HEK293 (cell line): Measurements from ENCODE around the gene SLC16A10.

Experiments
- CTCF ChIA-PET: fragments of 350-600 bp; formaldehyde crosslinking; extraction: SDS; loops from one replicate; lab custom pipeline; 2021; ENCODE audit warnings: antibody characterized with exemption; lab: Yijun Ruan, JAX
- POLR2A ChIA-PET: fragments of 300-600 bp; formaldehyde crosslinking; extraction: SDS; loops from one replicate; lab custom pipeline; 2020; ENCODE audit warnings: antibody characterized with exemption, inconsistent platforms; lab: Yijun Ruan, JAX
- H3K27ac ChIP-seq: fragments of 200-500 bp; sonication (Bioruptor generic); 2 replicates; pipeline ENCODE4 v1.5.1; 2014; ENCODE audit warnings: low read depth, low read length, control low read depth, inconsistent platforms; ENCODE audit errors: extremely low read depth
- H3K36me3 ChIP-seq, 2 experiments: fragments of 200-500 bp in 1 of 2; sonication (Bioruptor generic) in 1 of 2; 1 replicate in 1 of 2; 2 replicates in 1 of 2; pipeline ENCODE4 v1.5.1; 2014 to 2017; ENCODE audit warnings: inconsistent platforms in 2 of 2, low read length in 2 of 2; ENCODE audit not compliant: control insufficient read depth in 2 of 2, insufficient read depth in 1 of 2
- H3K4me1 ChIP-seq: fragments of 200-500 bp; sonication (Bioruptor generic); 2 replicates; pipeline ENCODE4 v1.5.1; 2014; ENCODE audit warnings: mild to moderate bottlenecking, low read length, inconsistent platforms; ENCODE audit not compliant: control insufficient read depth, insufficient read depth
- H3K4me3 ChIP-seq: 2 replicates; pipeline ENCODE4 v1.5.1; 2011; ENCODE audit warnings: low read depth, mild to moderate bottlenecking, control low read depth, low read length, moderate library complexity
- H3K9me3 ChIP-seq: fragments of 200-500 bp; sonication (Bioruptor generic); 2 replicates; pipeline ENCODE4 v1.5.1; 2014; ENCODE audit warnings: low read depth, low read length, inconsistent platforms; ENCODE audit not compliant: control insufficient read depth, insufficient read depth
- FEZF1 ChIP-seq: fragments of 450-650 bp; formaldehyde crosslinking; IDR thresholded peaks from 2 replicates; pipeline ENCODE4 v1.5.1; 2016; ENCODE audit warnings: missing biosample characterization, missing genetic modification characterization
- GLIS2 ChIP-seq: fragments of 450-650 bp; formaldehyde crosslinking; IDR thresholded peaks from 2 replicates; pipeline ENCODE4 v1.5.1; 2016; ENCODE audit warnings: missing biosample characterization, missing genetic modification characterization
- HOXA7 ChIP-seq: sonication (generic); formaldehyde crosslinking; IDR thresholded peaks from 2 replicates; pipeline ENCODE4 v1.8.1; 2022; ENCODE audit warnings: missing genetic modification reagents, borderline replicate concordance
- KLF1 ChIP-seq: fragments of 450-650 bp; formaldehyde crosslinking; IDR thresholded peaks from 2 replicates; pipeline ENCODE4 v1.5.1; 2016; ENCODE audit warnings: missing biosample characterization, missing genetic modification characterization
- KLF9 ChIP-seq: fragments of 450-650 bp; formaldehyde crosslinking; IDR thresholded peaks from 2 replicates; pipeline ENCODE4 v1.5.1; 2016; ENCODE audit warnings: missing biosample characterization, missing genetic modification characterization, low read depth
- RBAK ChIP-seq: fragments of 450-650 bp; formaldehyde crosslinking; IDR thresholded peaks from 2 replicates; pipeline ENCODE4 v1.5.1; 2016; ENCODE audit warnings: missing biosample characterization, missing genetic modification characterization
- SP7 ChIP-seq: fragments of 450-650 bp; formaldehyde crosslinking; IDR thresholded peaks from 2 replicates; pipeline ENCODE4 v1.5.1; 2016; ENCODE audit warnings: missing biosample characterization, missing genetic modification characterization
- TCF7L2 ChIP-seq: IDR thresholded peaks from 2 replicates; pipeline ENCODE4 v1.6.1; 2011; ENCODE audit warnings: low read depth, mild to moderate bottlenecking, inconsistent platforms, low read length, moderate library complexity, borderline replicate concordance
- YY2 ChIP-seq: fragments of 450-650 bp; formaldehyde crosslinking; IDR thresholded peaks from 2 replicates; pipeline ENCODE4 v1.5.1; 2016; ENCODE audit warnings: missing biosample characterization, missing genetic modification characterization
- ZNF132 ChIP-seq: fragments of 450-650 bp; formaldehyde crosslinking; IDR thresholded peaks from 2 replicates; pipeline ENCODE4 v1.5.1; 2017; ENCODE audit warnings: missing biosample characterization, missing genetic modification characterization, borderline replicate concordance
- ZNF133 ChIP-seq: fragments of 450-650 bp; formaldehyde crosslinking; IDR thresholded peaks from 2 replicates; pipeline ENCODE4 v1.5.1; 2016; ENCODE audit warnings: missing biosample characterization, missing genetic modification characterization
- ZNF184 ChIP-seq: fragments of 450-650 bp; IDR thresholded peaks from 2 replicates; pipeline ENCODE4 v1.5.1; 2018; ENCODE audit warnings: missing biosample characterization, mild to moderate bottlenecking, missing genetic modification characterization
- ZNF23 ChIP-seq: fragments of 450-650 bp; formaldehyde crosslinking; IDR thresholded peaks from 2 replicates; pipeline ENCODE4 v1.5.1; 2016; ENCODE audit warnings: missing biosample characterization, missing genetic modification characterization, borderline replicate concordance
- ZNF366 ChIP-seq: fragments of 450-650 bp; formaldehyde crosslinking; conservative IDR thresholded peaks from 2 replicates; pipeline ENCODE4 v1.5.1; 2016; ENCODE audit warnings: missing biosample characterization, missing genetic modification characterization
- ZNF423 ChIP-seq: fragments of 450-650 bp; formaldehyde crosslinking; IDR thresholded peaks from 2 replicates; pipeline ENCODE4 v1.5.1; 2016; ENCODE audit warnings: missing biosample characterization, missing genetic modification characterization
- ZNF48 ChIP-seq: fragments of 450-650 bp; formaldehyde crosslinking; IDR thresholded peaks from 2 replicates; pipeline ENCODE4 v1.5.1; 2016; ENCODE audit warnings: missing biosample characterization, missing genetic modification characterization
- ZNF529 ChIP-seq: fragments of 450-650 bp; formaldehyde crosslinking; IDR thresholded peaks from 2 replicates; pipeline ENCODE4 v1.5.1; 2017; ENCODE audit warnings: missing genetic modification characterization, missing biosample characterization; ENCODE audit not compliant: insufficient replicate concordance
- ZNF544 ChIP-seq: fragments of 450-650 bp; formaldehyde crosslinking; IDR thresholded peaks from 2 replicates; pipeline ENCODE4 v1.5.0; 2017; ENCODE audit warnings: missing biosample characterization, missing genetic modification characterization
- ZNF561 ChIP-seq: fragments of 450-650 bp; IDR thresholded peaks from 2 replicates; pipeline ENCODE4 v1.5.1; 2018; ENCODE audit warnings: missing biosample characterization, missing genetic modification characterization, borderline replicate concordance
- ZNF623 ChIP-seq: fragments of 450-650 bp; formaldehyde crosslinking; IDR thresholded peaks from 2 replicates; pipeline ENCODE4 v1.5.1; 2016; ENCODE audit warnings: missing biosample characterization, missing genetic modification characterization
- ZNF624 ChIP-seq: fragments of 450-650 bp; formaldehyde crosslinking; IDR thresholded peaks from 2 replicates; pipeline ENCODE4 v1.5.1; 2017; ENCODE audit warnings: missing biosample characterization, missing genetic modification characterization
- ZNF654 ChIP-seq: fragments of 450-650 bp; formaldehyde crosslinking; IDR thresholded peaks from 2 replicates; pipeline ENCODE4 v1.5.1; 2016; ENCODE audit warnings: low read depth, missing biosample characterization, missing genetic modification characterization
- ZNF677 ChIP-seq: fragments of 450-650 bp; IDR thresholded peaks from 2 replicates; pipeline ENCODE4 v1.5.0; 2018; ENCODE audit warnings: missing biosample characterization, mild to moderate bottlenecking, missing genetic modification characterization, moderate library complexity
- ZNF768 ChIP-seq: fragments of 450-650 bp; formaldehyde crosslinking; IDR thresholded peaks from 2 replicates; pipeline ENCODE4 v1.5.1; 2018; ENCODE audit warnings: missing biosample characterization, mild to moderate bottlenecking, missing genetic modification characterization
- TF ChIP-seq, protein P1 (sequence below): fragments of 450-650 bp; formaldehyde crosslinking; IDR thresholded peaks from 2 replicates; pipeline ENCODE4 v1.5.1; 2016; ENCODE audit warnings: missing biosample characterization, missing genetic modification characterization
- TF ChIP-seq, protein P2 (sequence below): fragments of 450-650 bp; formaldehyde crosslinking; IDR thresholded peaks from 2 replicates; pipeline ENCODE4 v1.5.1; 2016; ENCODE audit warnings: missing biosample characterization, missing genetic modification characterization
- TF ChIP-seq, protein P3 (sequence below): fragments of 450-650 bp; formaldehyde crosslinking; IDR thresholded peaks from 2 replicates; pipeline ENCODE4 v1.5.1; 2016; ENCODE audit warnings: missing biosample characterization, missing genetic modification characterization
- TF ChIP-seq, protein P4 (sequence below): fragments of 450-650 bp; formaldehyde crosslinking; IDR thresholded peaks from 2 replicates; pipeline ENCODE4 v1.5.1; 2016; ENCODE audit warnings: missing biosample characterization, missing genetic modification characterization, low read depth
- TF ChIP-seq, protein P5 (sequence below): fragments of 450-650 bp; formaldehyde crosslinking; IDR thresholded peaks from 2 replicates; pipeline ENCODE4 v1.5.1; 2016; ENCODE audit warnings: missing biosample characterization, missing genetic modification characterization

SLC16A10 gene, protein sequence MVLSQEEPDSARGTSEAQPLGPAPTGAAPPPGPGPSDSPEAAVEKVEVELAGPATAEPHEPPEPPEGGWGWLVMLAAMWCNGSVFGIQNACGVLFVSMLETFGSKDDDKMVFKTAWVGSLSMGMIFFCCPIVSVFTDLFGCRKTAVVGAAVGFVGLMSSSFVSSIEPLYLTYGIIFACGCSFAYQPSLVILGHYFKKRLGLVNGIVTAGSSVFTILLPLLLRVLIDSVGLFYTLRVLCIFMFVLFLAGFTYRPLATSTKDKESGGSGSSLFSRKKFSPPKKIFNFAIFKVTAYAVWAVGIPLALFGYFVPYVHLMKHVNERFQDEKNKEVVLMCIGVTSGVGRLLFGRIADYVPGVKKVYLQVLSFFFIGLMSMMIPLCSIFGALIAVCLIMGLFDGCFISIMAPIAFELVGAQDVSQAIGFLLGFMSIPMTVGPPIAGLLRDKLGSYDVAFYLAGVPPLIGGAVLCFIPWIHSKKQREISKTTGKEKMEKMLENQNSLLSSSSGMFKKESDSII

DNA sequence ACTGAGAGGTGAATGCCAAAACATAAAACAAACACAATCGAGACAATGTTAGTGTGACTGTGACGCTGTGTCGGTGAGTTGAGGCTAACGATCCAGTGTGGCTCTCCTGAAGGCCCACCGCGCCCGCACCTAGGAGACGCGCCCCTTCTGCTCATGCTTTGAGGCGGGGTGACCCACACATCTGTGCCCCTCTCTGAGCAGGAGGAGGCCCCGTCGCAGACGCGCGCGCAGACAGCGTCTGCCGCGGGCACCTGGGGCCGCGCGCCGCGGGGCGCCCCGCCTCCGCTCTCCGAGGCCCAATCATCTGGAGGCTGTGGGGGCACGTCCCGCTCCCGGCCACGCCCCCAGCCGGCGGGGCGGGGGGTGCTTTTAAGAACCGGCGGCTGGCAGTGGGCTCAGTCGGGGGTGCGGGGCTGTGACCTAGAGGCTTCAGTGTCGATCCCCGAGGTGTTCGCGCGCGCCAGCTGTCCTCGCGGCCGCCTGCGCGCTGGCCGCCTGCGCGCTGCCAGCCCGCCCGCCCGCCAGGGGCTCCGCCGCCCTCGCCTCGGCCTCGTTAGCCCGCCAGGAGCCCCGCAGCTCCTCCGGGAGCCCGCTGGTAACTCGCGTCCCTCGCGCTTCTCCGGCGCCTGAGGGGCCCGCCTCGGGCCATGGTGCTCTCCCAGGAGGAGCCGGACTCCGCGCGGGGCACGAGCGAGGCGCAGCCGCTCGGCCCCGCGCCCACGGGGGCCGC lies at the start of gene SLC16A10:
Gene SLC16A10 (plus strand): TSS at position 398 of the 730 bp plus-strand sequence. CDS start 250 bp downstream, at position 648.
- Histone ChIP-seq H3K27ac (peak within 1 kb of the TSS; percentile 78; the same call in 1 of the 2 replicates), H3K36me3 (no peaks in the 10 kb centered on the region; a peak in 1 of 3 replicates), H3K4me1 (peaks cover 7% of the 10 kb centered on the region), H3K9me3 (no peaks in the 10 kb centered on the region), H3K4me3 (peak within 1 kb of the TSS; percentile 57)
- ChIA-PET POLR2A (interaction anchor here (0.6 to 1.6 kb wide), 4 partner anchors 9 to 214 kb away, joined by 3 to 5 read pairs (median 4); no protein-coding TSS in a partner anchor), CTCF (interaction anchor here (0.6 to 2.0 kb wide), 3 partner anchors 43 to 400 kb away, joined by 3 to 7 read pairs (median 3); no protein-coding TSS in a partner anchor)
- TF ChIP-seq ZNF544 (tag by site-specific recombination) (no peak), ZNF561 (tag by site-specific recombination) (peak; percentile 91), ZNF654 (tag by site-specific recombination) (no peak), SP7 (0 out of 2 replicates have a peak, but pooled peaks have one; percentile 30), ZNF768 (tag by site-specific recombination) (no peak), ZNF366 (tag by site-specific recombination) (no peak), RBAK (tag by site-specific recombination) (no peak), ZNF23 (no peak), HOXA7 (no peak), ZNF423 (no peak), ZNF48 (tag by site-specific recombination) (no peak), ZNF529 (tag by site-specific recombination) (no peak), KLF1 (tag by site-specific recombination) (no peak), ZNF623 (tag by site-specific recombination) (no peak), ZNF133 (tag by site-specific recombination) (no peak), ZNF677 (tag by site-specific recombination) (no peak), YY2 (tag by site-specific recombination) (no peak), FEZF1 (no peak), ZNF132 (tag by site-specific recombination) (no peak), ZNF624 (no peak), GLIS2 (tag by site-specific recombination) (peak; percentile 63; the same call in 1 of the 2 replicates), ZNF184 (no peak), TCF7L2 (no peak), KLF9 (tag by site-specific recombination) (peak; percentile 54)
- TF ChIP-seq, protein P1, sequence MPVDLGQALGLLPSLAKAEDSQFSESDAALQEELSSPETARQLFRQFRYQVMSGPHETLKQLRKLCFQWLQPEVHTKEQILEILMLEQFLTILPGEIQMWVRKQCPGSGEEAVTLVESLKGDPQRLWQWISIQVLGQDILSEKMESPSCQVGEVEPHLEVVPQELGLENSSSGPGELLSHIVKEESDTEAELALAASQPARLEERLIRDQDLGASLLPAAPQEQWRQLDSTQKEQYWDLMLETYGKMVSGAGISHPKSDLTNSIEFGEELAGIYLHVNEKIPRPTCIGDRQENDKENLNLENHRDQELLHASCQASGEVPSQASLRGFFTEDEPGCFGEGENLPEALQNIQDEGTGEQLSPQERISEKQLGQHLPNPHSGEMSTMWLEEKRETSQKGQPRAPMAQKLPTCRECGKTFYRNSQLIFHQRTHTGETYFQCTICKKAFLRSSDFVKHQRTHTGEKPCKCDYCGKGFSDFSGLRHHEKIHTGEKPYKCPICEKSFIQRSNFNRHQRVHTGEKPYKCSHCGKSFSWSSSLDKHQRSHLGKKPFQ (tag by site-specific recombination), result no peak
- TF ChIP-seq, protein P2, sequence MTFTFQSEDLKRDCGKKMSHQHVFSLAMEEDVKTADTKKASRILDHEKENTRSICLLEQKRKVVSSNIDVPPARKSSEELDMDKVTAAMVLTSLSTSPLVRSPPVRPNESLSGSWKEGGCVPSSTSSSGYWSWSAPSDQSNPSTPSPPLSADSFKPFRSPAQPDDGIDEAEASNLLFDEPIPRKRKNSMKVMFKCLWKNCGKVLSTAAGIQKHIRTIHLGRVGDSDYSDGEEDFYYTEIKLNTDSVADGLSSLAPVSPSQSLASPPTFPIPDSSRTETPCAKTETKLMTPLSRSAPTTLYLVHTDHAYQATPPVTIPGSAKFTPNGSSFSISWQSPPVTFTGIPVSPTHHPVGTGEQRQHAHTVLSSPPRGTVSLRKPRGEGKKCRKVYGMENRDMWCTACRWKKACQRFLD, result no peak
- TF ChIP-seq, protein P3, sequence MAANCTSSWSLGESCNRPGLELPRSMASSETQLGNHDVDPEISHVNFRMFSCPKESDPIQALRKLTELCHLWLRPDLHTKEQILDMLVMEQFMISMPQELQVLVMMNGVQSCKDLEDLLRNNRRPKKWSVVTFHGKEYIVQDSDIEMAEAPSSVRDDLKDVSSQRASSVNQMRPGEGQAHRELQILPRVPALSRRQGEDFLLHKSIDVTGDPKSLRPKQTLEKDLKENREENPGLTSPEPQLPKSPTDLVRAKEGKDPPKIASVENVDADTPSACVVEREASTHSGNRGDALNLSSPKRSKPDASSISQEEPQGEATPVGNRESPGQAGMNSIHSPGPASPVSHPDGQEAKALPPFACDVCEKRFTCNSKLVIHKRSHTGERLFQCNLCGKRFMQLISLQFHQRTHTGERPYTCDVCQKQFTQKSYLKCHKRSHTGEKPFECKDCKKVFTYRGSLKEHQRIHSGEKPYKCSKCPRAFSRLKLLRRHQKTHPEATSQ (tag by site-specific recombination), result 0 out of 2 replicates have a peak, but pooled peaks have one; percentile 25
- TF ChIP-seq, protein P4, sequence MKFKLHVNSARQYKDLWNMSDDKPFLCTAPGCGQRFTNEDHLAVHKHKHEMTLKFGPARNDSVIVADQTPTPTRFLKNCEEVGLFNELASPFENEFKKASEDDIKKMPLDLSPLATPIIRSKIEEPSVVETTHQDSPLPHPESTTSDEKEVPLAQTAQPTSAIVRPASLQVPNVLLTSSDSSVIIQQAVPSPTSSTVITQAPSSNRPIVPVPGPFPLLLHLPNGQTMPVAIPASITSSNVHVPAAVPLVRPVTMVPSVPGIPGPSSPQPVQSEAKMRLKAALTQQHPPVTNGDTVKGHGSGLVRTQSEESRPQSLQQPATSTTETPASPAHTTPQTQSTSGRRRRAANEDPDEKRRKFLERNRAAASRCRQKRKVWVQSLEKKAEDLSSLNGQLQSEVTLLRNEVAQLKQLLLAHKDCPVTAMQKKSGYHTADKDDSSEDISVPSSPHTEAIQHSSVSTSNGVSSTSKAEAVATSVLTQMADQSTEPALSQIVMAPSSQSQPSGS (tag by site-specific recombination), result no peak
- TF ChIP-seq, protein P5, sequence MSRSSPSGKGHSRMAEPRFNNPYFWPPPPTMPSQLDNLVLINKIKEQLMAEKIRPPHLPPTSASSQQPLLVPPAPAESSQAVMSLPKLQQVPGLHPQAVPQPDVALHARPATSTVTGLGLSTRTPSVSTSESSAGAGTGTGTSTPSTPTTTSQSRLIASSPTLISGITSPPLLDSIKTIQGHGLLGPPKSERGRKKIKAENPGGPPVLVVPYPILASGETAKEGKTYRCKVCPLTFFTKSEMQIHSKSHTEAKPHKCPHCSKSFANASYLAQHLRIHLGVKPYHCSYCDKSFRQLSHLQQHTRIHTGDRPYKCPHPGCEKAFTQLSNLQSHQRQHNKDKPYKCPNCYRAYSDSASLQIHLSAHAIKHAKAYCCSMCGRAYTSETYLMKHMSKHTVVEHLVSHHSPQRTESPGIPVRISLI (tag by site-specific recombination), result no peak
